ENCODE data around the gene QRICH2.

- TF ChIP-seq, protein P1, sequence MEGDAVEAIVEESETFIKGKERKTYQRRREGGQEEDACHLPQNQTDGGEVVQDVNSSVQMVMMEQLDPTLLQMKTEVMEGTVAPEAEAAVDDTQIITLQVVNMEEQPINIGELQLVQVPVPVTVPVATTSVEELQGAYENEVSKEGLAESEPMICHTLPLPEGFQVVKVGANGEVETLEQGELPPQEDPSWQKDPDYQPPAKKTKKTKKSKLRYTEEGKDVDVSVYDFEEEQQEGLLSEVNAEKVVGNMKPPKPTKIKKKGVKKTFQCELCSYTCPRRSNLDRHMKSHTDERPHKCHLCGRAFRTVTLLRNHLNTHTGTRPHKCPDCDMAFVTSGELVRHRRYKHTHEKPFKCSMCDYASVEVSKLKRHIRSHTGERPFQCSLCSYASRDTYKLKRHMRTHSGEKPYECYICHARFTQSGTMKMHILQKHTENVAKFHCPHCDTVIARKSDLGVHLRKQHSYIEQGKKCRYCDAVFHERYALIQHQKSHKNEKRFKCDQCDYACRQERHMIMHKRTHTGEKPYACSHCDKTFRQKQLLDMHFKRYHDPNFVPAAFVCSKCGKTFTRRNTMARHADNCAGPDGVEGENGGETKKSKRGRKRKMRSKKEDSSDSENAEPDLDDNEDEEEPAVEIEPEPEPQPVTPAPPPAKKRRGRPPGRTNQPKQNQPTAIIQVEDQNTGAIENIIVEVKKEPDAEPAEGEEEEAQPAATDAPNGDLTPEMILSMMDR (IDR thresholded peaks at IDR 0.05), result no peak
- no peak for TF ChIP-seq POLR2A (IDR thresholded peaks at IDR 0.05)
Observed at GRCh38 chr17:76239538-76240274, 68.4 kb downstream of the QRICH2 start.
